ENCODE data around the gene SYNJ2.

SYNJ2 gene

DNA sequence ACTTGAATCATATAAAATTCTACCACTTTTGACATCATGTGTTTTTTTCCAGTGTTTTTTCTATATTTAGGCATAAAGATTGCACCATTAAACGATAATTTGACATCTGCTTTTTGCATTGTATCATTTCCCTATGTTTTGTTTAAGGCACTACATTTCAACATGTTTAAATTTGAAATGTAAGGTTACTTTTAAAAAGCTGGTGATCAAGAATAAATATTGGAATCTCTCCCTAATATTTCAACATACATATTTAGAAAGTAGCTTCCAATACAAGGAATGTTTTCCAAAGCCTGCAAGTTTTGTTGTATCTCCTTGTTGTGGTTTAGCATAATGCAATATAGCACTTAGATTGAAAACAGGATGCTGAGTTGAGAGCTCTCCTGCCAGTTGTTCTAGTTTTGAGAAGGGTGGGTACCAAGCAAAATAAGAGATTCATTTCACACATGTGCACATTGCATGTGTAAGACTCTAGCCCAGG, 76.5 kb downstream of the SYNJ2 start:
- Histone ChIP-seq H3K4me3 (ENCODE audit: low read length in 2 of 2) (no peak overlapping the region), H3K27ac (ENCODE audit: low read depth in 2 of 2, low read length in 2 of 2) (no peak overlapping the region), H3K9ac (ENCODE audit: low read depth in 1 of 2, low read length in 2 of 2) (no peak overlapping the region), H3K4me1 (ENCODE audit: control insufficient read depth in 2 of 2, insufficient read depth in 2 of 2, low read length in 2 of 2) (peaks cover 11 to 19% of the 10 kb centered on the region in 2 donors), H3K9me3 (ENCODE audit: control insufficient read depth in 2 of 2, low read length in 2 of 2) (no peaks in the 10 kb centered on the region), H3K36me3 (ENCODE audit: control insufficient read depth in 2 of 2, insufficient read depth in 2 of 2, low read length in 2 of 2) (peaks cover 20 to 27% of the 10 kb centered on the region in 2 donors), H3K27me3 (ENCODE audit: control insufficient read depth in 2 of 2, insufficient read depth in 2 of 2, low read length in 2 of 2) (no peaks in the 10 kb centered on the region)

DNA sequence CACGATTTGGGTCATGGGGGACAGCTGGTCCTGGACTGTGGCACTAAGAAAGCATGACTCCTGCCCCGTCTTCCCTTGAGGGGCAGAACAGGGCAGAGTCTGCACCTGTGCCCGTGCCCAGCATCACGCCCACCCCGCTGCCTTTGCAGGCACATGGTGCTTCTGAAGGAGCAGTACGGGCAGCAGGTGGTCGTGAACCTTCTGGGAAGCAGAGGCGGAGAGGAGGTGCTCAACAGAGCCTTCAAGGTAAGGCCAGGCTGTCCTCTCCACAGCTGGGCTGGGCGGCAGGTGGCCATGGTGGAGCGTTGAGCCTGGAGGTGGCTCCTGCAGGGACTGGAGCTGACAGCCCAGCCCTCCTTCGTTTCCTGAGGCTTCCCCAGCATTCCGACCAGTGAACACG, 77.4 kb downstream of the SYNJ2 start:
- no peak overlapping the region for H3K27ac ChIP-seq (ENCODE audit: low read depth in 2 of 2, low read length in 2 of 2)
- H3K36me3 ChIP-seq (ENCODE audit: control insufficient read depth in 2 of 2, insufficient read depth in 2 of 2, low read length in 2 of 2), result peaks cover 25 to 33% of the 10 kb centered on the region in 2 donors
- peaks cover 11 to 19% of the 10 kb centered on the region in 2 donors for H3K4me1 ChIP-seq (ENCODE audit: control insufficient read depth in 2 of 2, insufficient read depth in 2 of 2, low read length in 2 of 2)
- H3K9me3 ChIP-seq (ENCODE audit: control insufficient read depth in 2 of 2, low read length in 2 of 2), result no peaks in the 10 kb centered on the region
- no peaks in the 10 kb centered on the region for H3K27me3 ChIP-seq (ENCODE audit: control insufficient read depth in 2 of 2, insufficient read depth in 2 of 2, low read length in 2 of 2)
- no peak overlapping the region for H3K9ac ChIP-seq (ENCODE audit: low read depth in 1 of 2, low read length in 2 of 2)
- H3K4me3 ChIP-seq (ENCODE audit: low read length in 2 of 2), result no peak overlapping the region

DNA sequence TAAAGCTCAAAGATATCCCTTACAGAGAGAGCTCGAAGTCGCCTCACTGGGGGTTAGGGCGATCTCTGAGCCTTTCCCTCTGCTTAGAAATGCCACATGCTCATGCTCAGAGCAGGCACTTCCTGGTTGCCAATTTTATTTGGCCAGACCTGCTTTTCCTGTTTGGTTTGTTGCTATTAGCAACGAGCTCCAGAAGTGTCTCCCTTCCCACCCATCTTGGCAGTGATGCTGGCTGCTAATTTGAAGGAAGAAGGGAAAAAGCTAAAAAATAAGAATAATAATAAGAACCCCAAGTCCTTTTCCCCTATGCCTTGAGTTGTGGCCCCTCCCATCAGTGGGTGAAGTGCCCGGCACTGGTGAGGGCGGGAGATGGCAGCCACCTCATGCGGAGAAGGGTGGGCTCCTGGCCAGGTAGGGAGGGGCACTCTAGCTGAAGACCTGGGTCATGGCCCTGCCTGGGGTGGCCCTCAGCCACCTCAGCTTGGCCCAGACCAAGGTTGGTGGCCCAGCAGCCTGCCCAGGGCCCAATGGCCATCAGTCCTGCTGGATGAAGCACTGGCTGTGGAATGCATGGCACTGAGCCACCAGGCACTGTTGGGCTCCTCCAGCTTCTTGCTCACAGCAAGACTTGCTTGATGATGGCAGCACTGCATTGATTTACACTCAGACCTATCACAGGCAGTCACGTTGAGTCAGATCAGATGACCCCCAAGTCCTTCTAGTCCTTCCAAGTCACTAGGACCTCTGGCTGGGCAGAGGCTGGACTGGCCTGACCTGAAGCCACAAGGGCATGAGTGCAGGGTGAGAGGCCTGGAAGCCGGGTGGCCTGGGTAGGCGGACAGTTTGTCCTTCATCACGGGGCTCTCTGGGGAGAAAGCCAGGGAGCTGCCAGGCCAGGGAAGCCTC, 79.0 kb downstream of the SYNJ2 start:
- peaks cover 11 to 19% of the 10 kb centered on the region in 2 donors for H3K4me1 ChIP-seq (ENCODE audit: control insufficient read depth in 2 of 2, insufficient read depth in 2 of 2, low read length in 2 of 2)
- H3K27ac ChIP-seq (ENCODE audit: low read depth in 2 of 2, low read length in 2 of 2), result peak overlapping the region; percentile 73 to 78
- H3K9me3 ChIP-seq (ENCODE audit: control insufficient read depth in 2 of 2, low read length in 2 of 2), result no peaks in the 10 kb centered on the region
- H3K27me3 ChIP-seq (ENCODE audit: control insufficient read depth in 2 of 2, insufficient read depth in 2 of 2, low read length in 2 of 2), result no peaks in the 10 kb centered on the region
- peaks cover 26 to 42% of the 10 kb centered on the region in 2 donors for H3K36me3 ChIP-seq (ENCODE audit: control insufficient read depth in 2 of 2, insufficient read depth in 2 of 2, low read length in 2 of 2)
- H3K4me3 ChIP-seq (ENCODE audit: low read length in 2 of 2), result peak overlapping the region in 1 of 2 donors; percentile 42
- peak overlapping the region in 1 of 2 donors; percentile 33 for H3K9ac ChIP-seq (ENCODE audit: low read depth in 1 of 2, low read length in 2 of 2)

DNA sequence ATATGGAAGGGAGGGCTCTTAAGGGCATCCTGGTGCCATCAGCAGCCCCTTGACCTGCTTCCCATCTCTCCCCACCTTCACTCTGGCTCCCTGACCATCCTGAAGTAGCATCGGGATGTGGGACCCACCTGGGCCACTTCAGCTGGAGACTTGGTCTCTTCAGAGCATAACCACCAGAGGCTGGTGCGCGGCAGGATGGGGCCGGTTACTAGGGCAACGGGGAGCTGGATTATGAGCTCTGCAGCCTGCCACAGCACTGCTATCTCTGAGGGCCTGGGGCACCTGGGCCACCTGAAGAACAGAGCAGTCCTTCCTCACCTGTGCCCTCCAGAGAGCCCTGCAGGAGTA, 79.7 kb downstream of the SYNJ2 start:
- no peak overlapping the region for H3K4me3 ChIP-seq (ENCODE audit: low read length in 2 of 2)
- peaks cover 28 to 46% of the 10 kb centered on the region in 2 donors for H3K36me3 ChIP-seq (ENCODE audit: control insufficient read depth in 2 of 2, insufficient read depth in 2 of 2, low read length in 2 of 2)
- H3K27me3 ChIP-seq (ENCODE audit: control insufficient read depth in 2 of 2, insufficient read depth in 2 of 2, low read length in 2 of 2), result no peaks in the 10 kb centered on the region
- peak overlapping the region in 1 of 2 donors; percentile 3 for H3K27ac ChIP-seq (ENCODE audit: low read depth in 2 of 2, low read length in 2 of 2)
- no peak overlapping the region for H3K9ac ChIP-seq (ENCODE audit: low read depth in 1 of 2, low read length in 2 of 2)
- peaks cover 11 to 19% of the 10 kb centered on the region in 2 donors for H3K4me1 ChIP-seq (ENCODE audit: control insufficient read depth in 2 of 2, insufficient read depth in 2 of 2, low read length in 2 of 2)
- H3K9me3 ChIP-seq (ENCODE audit: control insufficient read depth in 2 of 2, low read length in 2 of 2), result no peaks in the 10 kb centered on the region

DNA sequence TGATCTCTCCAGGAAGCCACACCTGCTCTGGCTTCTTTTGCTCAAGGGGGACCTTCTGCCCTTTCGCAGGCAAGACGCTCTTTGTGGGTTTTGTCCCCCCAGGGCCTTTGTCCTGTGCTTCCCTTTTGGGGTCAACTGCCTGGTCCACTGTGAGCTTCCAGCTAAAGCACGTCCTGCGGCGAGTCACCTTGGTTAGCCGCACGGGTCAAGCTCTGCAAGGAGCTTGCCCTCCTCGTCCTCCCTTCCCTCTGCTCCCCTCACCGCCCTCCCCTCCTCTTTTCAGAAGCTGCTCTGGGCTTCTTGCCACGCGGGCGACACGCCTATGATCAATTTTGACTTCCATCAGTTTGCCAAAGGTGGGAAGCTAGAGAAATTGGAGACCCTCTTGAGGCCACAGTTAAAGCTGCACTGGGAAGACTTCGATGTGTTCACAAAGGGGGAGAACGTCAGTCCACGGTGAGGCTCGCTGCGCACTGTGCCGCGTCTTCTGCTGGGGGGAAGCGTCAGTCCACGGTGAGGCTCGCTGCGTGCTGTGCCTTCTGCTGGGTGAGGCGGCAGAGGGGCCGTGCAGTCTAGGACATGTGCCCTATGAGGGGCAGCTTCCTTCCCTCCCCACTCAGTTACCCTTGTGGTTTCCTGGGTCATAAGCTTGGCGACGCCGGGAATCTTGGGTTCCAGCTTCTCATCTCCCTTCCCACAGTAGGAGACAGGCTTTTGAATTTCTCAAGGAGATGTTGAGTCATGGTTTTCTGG, 80.2 kb downstream of the SYNJ2 start:
- no peaks in the 10 kb centered on the region for H3K27me3 ChIP-seq (ENCODE audit: control insufficient read depth in 2 of 2, insufficient read depth in 2 of 2, low read length in 2 of 2)
- H3K4me3 ChIP-seq (ENCODE audit: low read length in 2 of 2), result no peak overlapping the region
- H3K9me3 ChIP-seq (ENCODE audit: control insufficient read depth in 2 of 2, low read length in 2 of 2), result no peaks in the 10 kb centered on the region
- H3K4me1 ChIP-seq (ENCODE audit: control insufficient read depth in 2 of 2, insufficient read depth in 2 of 2, low read length in 2 of 2), result peaks cover 11 to 19% of the 10 kb centered on the region in 2 donors
- peaks cover 27 to 51% of the 10 kb centered on the region in 2 donors for H3K36me3 ChIP-seq (ENCODE audit: control insufficient read depth in 2 of 2, insufficient read depth in 2 of 2, low read length in 2 of 2)
- no peak overlapping the region for H3K9ac ChIP-seq (ENCODE audit: low read depth in 1 of 2, low read length in 2 of 2)
- no peak overlapping the region for H3K27ac ChIP-seq (ENCODE audit: low read depth in 2 of 2, low read length in 2 of 2)

DNA sequence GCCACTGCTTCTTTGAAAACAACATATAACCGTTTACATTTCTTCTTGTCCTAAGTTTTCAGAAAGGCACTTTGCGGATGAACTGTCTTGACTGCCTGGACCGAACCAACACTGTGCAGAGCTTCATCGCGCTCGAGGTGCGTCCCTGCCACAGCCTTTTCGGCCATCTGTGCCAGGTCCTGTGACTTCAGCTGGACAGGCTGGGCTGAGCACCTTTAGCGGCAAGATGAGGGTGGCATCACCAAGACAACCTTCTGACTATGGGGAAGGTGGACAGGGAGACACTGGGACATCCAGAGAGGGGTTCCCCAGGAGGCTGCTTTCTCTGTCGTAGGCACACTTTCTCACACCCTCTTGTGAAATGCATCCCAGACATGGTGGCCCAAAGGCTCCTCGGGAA, 82.1 kb downstream of the SYNJ2 start:
- peaks cover 17 to 19% of the 10 kb centered on the region in 2 donors for H3K4me1 ChIP-seq (ENCODE audit: control insufficient read depth in 2 of 2, insufficient read depth in 2 of 2, low read length in 2 of 2)
- H3K27me3 ChIP-seq (ENCODE audit: control insufficient read depth in 2 of 2, insufficient read depth in 2 of 2, low read length in 2 of 2), result no peaks in the 10 kb centered on the region
- no peaks in the 10 kb centered on the region for H3K9me3 ChIP-seq (ENCODE audit: control insufficient read depth in 2 of 2, low read length in 2 of 2)
- peaks cover 26 to 51% of the 10 kb centered on the region in 2 donors for H3K36me3 ChIP-seq (ENCODE audit: control insufficient read depth in 2 of 2, insufficient read depth in 2 of 2, low read length in 2 of 2)
- no peak overlapping the region for H3K27ac ChIP-seq (ENCODE audit: low read depth in 2 of 2, low read length in 2 of 2)
- H3K9ac ChIP-seq (ENCODE audit: low read depth in 1 of 2, low read length in 2 of 2), result no peak overlapping the region
- no peak overlapping the region for H3K4me3 ChIP-seq (ENCODE audit: low read length in 2 of 2)

DNA sequence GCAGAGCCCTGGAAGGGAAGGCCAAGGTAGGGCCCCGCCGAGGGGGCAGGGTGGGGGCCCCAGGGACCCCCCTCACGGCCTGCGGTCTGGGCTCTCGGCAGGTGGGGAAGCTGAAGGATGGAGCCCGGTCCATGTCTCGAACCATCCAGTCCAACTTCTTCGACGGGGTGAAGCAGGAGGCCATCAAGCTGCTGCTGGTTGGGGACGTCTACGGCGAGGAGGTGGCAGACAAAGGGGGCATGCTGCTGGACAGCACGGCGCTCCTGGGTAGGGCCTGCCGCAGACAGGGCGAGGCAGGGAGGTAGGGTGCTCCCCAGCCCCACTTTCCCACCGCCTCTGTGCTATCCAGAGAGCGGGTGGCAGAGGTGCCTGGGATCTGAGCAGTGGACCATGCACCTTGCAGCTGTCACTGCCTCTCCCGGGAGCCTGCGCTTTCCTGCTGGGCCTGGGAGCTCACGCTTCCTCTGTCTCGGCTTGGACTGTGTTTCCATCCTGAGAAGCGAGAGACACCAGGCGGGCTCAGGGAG, 83.1 kb downstream of the SYNJ2 start:
- H3K27me3 ChIP-seq (ENCODE audit: control insufficient read depth in 2 of 2, insufficient read depth in 2 of 2, low read length in 2 of 2), result no peaks in the 10 kb centered on the region
- H3K9me3 ChIP-seq (ENCODE audit: control insufficient read depth in 2 of 2, low read length in 2 of 2), result no peaks in the 10 kb centered on the region
- peaks cover 17 to 24% of the 10 kb centered on the region in 2 donors for H3K4me1 ChIP-seq (ENCODE audit: control insufficient read depth in 2 of 2, insufficient read depth in 2 of 2, low read length in 2 of 2)
- no peak overlapping the region for H3K9ac ChIP-seq (ENCODE audit: low read depth in 1 of 2, low read length in 2 of 2)
- peaks cover 31 to 57% of the 10 kb centered on the region in 2 donors for H3K36me3 ChIP-seq (ENCODE audit: control insufficient read depth in 2 of 2, insufficient read depth in 2 of 2, low read length in 2 of 2)
- no peak overlapping the region for H3K4me3 ChIP-seq (ENCODE audit: low read length in 2 of 2)
- no peak overlapping the region for H3K27ac ChIP-seq (ENCODE audit: low read depth in 2 of 2, low read length in 2 of 2)

DNA sequence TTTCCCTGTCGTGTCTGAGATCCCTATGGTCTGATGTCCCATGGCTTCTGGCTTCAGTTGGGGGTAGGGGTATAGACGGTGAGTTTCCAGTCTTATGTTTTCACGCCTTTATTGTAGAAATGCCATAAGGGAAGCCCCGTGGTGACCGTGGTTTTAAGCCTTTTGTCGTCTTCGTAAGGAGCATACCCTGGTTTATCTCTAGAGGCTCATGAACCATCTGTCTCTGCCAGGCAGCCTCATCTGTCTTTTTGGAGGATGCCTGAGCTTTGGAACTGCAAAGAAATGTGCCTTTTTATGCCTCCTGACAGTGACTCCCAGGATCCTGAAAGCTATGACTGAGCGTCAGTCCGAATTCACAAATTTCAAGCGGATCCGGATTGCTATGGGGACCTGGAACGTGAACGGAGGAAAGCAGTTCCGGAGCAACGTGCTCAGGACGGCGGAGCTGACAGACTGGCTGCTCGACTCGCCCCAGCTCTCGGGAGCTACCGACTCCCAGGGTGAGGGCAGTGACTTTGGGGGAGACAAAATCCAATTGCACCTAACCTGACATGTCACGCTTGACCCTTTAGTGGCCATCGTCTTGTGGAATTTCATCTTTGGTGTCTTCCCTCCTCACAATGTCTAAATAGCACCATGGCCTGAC, 84.6 kb downstream of the SYNJ2 start:
- H3K9ac ChIP-seq (ENCODE audit: low read depth in 1 of 2, low read length in 2 of 2), result no peak overlapping the region
- H3K27ac ChIP-seq (ENCODE audit: low read depth in 2 of 2, low read length in 2 of 2), result no peak overlapping the region
- H3K4me3 ChIP-seq (ENCODE audit: low read length in 2 of 2), result no peak overlapping the region
- H3K4me1 ChIP-seq (ENCODE audit: control insufficient read depth in 2 of 2, insufficient read depth in 2 of 2, low read length in 2 of 2), result peaks cover 6 to 12% of the 10 kb centered on the region in 2 donors
- no peaks in the 10 kb centered on the region for H3K27me3 ChIP-seq (ENCODE audit: control insufficient read depth in 2 of 2, insufficient read depth in 2 of 2, low read length in 2 of 2)
- H3K36me3 ChIP-seq (ENCODE audit: control insufficient read depth in 2 of 2, insufficient read depth in 2 of 2, low read length in 2 of 2), result peaks cover 44 to 67% of the 10 kb centered on the region in 2 donors
- H3K9me3 ChIP-seq (ENCODE audit: control insufficient read depth in 2 of 2, low read length in 2 of 2), result no peaks in the 10 kb centered on the region

DNA sequence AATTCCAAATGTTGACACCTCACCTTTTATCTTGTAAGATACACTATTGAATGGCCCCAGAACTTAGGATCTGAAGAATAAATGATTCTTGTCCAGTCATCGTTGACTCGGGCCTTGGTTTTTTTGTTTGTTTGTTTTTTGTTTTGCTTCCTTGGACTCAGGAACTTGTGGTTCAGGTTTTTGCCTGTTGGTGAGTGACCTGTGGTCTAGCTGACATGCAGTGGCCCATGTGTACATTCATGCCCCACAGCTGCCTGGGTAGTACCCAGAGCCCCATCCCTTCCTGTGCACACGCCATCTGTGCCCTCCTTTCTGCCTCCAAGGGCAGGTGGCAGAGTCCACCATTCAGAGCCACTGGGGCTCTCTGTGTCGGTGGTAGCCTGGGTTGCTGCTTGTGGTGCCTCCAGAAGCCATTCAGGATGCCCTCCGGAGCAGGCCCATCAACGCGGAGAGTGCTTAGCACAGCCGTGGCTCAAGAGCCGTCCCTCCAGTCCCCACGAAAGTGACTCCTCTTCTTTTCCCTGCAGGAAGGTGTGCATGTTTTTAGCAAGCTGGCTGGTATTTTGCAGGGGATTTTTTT, 85.9 kb downstream of the SYNJ2 start:
- Histone ChIP-seq H3K9me3 (ENCODE audit: control insufficient read depth in 2 of 2, low read length in 2 of 2) (no peaks in the 10 kb centered on the region), H3K4me1 (ENCODE audit: control insufficient read depth in 2 of 2, insufficient read depth in 2 of 2, low read length in 2 of 2) (peaks cover 6 to 18% of the 10 kb centered on the region in 2 donors), H3K27ac (ENCODE audit: low read depth in 2 of 2, low read length in 2 of 2) (no peak overlapping the region), H3K4me3 (ENCODE audit: low read length in 2 of 2) (no peak overlapping the region), H3K36me3 (ENCODE audit: control insufficient read depth in 2 of 2, insufficient read depth in 2 of 2, low read length in 2 of 2) (peaks cover 49 to 59% of the 10 kb centered on the region in 2 donors), H3K9ac (ENCODE audit: low read depth in 1 of 2, low read length in 2 of 2) (no peak overlapping the region), H3K27me3 (ENCODE audit: control insufficient read depth in 2 of 2, insufficient read depth in 2 of 2, low read length in 2 of 2) (no peaks in the 10 kb centered on the region)

All from mucosa of rectum (tissue), 2 donors.